ENCODE results near the gene BUD13.

- no peak for TF ChIP-seq POLR2A (IDR thresholded peaks at IDR 0.05)
- no peak for TF ChIP-seq POLR2AphosphoS5 (IDR thresholded peaks at IDR 0.05)
- TF ChIP-seq CTCF (IDR thresholded peaks at IDR 0.05): no peak
Measured at GRCh38 chr11:116707161-116707629, 65.6 kb downstream of the BUD13 start.
